CD4-positive, alpha-beta T cell treated with Interleukin-15 for 4 hours (primary cell): ENCODE measurements around the gene ZRANB2.

ENCODE experiments used
- DNase-seq: peaks from one replicate; pipeline ENCODE4 v3.0.0-alpha.2; 2020; ENCODE audit warnings: low spot score

Gene ZRANB2

DNA sequence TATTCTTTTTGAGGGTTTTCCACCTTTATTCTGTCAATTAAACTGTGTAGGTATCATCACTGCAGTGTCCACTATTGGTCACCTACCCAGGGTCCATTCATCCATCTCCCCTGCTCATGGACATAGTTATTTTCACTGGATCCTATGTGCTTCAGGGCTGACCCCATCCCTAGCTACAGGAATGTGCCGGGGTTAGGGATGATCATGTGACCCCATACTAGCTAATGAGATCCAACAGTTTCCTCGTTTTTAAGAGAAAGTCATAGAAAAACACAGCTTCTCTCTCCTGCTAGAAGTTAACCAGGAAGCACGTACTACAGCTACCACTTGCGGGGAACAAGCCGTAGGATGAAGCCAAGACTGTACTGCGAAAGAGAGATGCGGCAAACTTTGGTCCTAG is 52.8 kb downstream of the ZRANB2 start:
- no peak for DNase-seq

GRCh38 chr1:71026093-71026492 is 54.7 kb downstream of the ZRANB2 start:
- DNase-seq = no peak

DNA sequence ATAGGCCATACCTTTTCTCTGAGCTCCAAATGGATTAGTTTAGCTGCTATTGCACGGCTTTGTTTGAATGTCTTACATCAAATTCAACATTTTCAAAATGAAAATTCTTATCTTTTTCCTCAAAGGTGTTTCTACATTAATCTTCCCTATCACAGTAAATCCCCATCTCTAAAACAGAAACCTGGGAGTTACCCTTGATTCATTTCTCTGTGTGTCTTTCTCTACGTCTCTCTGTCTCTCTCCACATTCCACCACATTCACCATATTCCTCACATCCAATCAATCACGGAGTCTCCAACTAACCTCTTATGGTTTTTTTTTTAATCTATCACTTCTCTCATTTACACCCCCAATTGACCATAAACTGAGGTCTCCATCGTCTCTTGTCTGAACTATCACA is 57.3 kb downstream of the ZRANB2 start:
- no peak for DNase-seq

- DNase-seq = no peak
Measured at GRCh38 chr1:71019233-71019969, 61.4 kb downstream of the ZRANB2 start.

GRCh38 chr1:71018791-71019190 is 62.0 kb downstream of the ZRANB2 start:
- no peak for DNase-seq

- DNase-seq = no peak
Measured at GRCh38 chr1:71015745-71016144, 65.1 kb downstream of the ZRANB2 start.

DNA sequence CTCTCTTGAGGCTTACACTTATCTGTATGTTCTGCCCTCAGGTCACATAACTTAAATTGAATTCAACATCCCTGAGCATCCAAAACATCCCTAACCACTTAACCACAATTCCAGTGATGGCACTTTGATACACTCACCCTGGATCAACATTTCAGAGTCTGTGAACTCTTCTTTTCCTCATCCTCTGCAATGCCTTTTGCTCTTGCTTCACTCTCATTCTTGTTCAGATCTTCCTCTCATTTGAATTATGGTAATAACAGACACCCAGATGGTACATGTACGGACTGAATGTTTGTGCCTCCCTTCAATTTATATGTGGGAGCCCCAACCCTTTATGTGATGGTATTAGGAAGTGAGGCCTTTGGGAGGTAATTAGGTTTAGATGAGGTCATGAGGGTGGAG is 66.7 kb downstream of the ZRANB2 start:
- no peak for DNase-seq
